Measurements from ENCODE around the gene MGAT4B. TPM values are rescaled to one million over a fixed set of nuclear protein-coding genes. Genes with fewer than 3 reads are reported as not detected.

Gene MGAT4B
- total RNA-seq, 1 donor from 2014 or later, result 193 TPM

- H3K4me2 ChIP-seq (ENCODE audit: low read length), result no peak overlapping the region
- no peak overlapping the region for H3K9ac ChIP-seq (ENCODE audit: low read length)
- no peak for TF ChIP-seq CTCF (IDR thresholded peaks at IDR 0.05; ENCODE audit: insufficient read depth, low read depth, low read length)
- TF ChIP-seq EZH2 (IDR thresholded peaks at IDR 0.05; ENCODE audit: insufficient read depth, low read length), result no peak
- no peaks in the 10 kb centered on the region for H3K79me2 ChIP-seq (ENCODE audit: insufficient read depth, low read length)
- H3K27me3 ChIP-seq (ENCODE audit: insufficient read depth, low read length), result no peaks in the 10 kb centered on the region
- H3K9me3 ChIP-seq (ENCODE audit: insufficient read depth, low read depth, low read length), result no peaks in the 10 kb centered on the region
- peaks cover 23% of the 10 kb centered on the region for H4K20me1 ChIP-seq (ENCODE audit: insufficient read depth, low read length)
- Mint-ChIP-seq H3K4me1 (ENCODE audit: low read depth, unreplicated experiment) (peaks cover 8% of the 10 kb centered on the region), H3K27ac (ENCODE audit: unreplicated experiment) (no peak overlapping the region), H3K9me3 (ENCODE audit: unreplicated experiment) (peaks cover 4% of the 10 kb centered on the region), H3K36me3 (ENCODE audit: low read depth, unreplicated experiment) (peaks cover 51% of the 10 kb centered on the region), H3K27me3 (ENCODE audit: low read depth, unreplicated experiment) (no peaks in the 10 kb centered on the region), H3K4me3 (ENCODE audit: unreplicated experiment) (no peak overlapping the region)
- H3K4me1 ChIP-seq (ENCODE audit: insufficient read depth, low read length), result no peaks in the 10 kb centered on the region
- no peak for DNase-seq (ENCODE audit: low read depth)
- H3K4me3 ChIP-seq (ENCODE audit: insufficient read depth, low read depth, low read length), result no peak overlapping the region
- peaks cover 20% of the 10 kb centered on the region for H3K36me3 ChIP-seq (ENCODE audit: insufficient read depth, low read length)
- no peak overlapping the region for H3K27ac ChIP-seq (ENCODE audit: low read depth, low read length)
- H2AFZ ChIP-seq (ENCODE audit: low read depth, low read length), result no peak overlapping the region
- FAIRE-seq, result no peak
Measured at GRCh38 chr5:179840321-179840720, 33.7 kb upstream of the MGAT4B start.

GRCh38 chr5:179839328-179840256 is 32.9 kb upstream of the MGAT4B start:
- no peaks in the 10 kb centered on the region for H3K27me3 ChIP-seq (ENCODE audit: insufficient read depth, low read length)
- H3K9me3 Mint-ChIP-seq (ENCODE audit: unreplicated experiment), result no peaks in the 10 kb centered on the region
- TF ChIP-seq EZH2 (IDR thresholded peaks at IDR 0.05; ENCODE audit: insufficient read depth, low read length) (no peak), CTCF (IDR thresholded peaks at IDR 0.05; ENCODE audit: insufficient read depth, low read depth, low read length) (no peak)
- H3K36me3 ChIP-seq (ENCODE audit: insufficient read depth, low read length), result peaks cover 20% of the 10 kb centered on the region
- no peak overlapping the region for H3K27ac Mint-ChIP-seq (ENCODE audit: unreplicated experiment)
- FAIRE-seq, result no peak
- H3K4me3 Mint-ChIP-seq (ENCODE audit: unreplicated experiment), result no peak overlapping the region
- no peak for DNase-seq (ENCODE audit: low read depth)
- no peak overlapping the region for H3K4me2 ChIP-seq (ENCODE audit: low read length)
- no peak overlapping the region for H2AFZ ChIP-seq (ENCODE audit: low read depth, low read length)
- H3K27me3 Mint-ChIP-seq (ENCODE audit: low read depth, unreplicated experiment), result no peaks in the 10 kb centered on the region
- H3K4me1 ChIP-seq (ENCODE audit: insufficient read depth, low read length), result no peaks in the 10 kb centered on the region
- H3K27ac ChIP-seq (ENCODE audit: low read depth, low read length), result no peak overlapping the region
- no peak overlapping the region for H3K4me3 ChIP-seq (ENCODE audit: insufficient read depth, low read depth, low read length)
- H3K79me2 ChIP-seq (ENCODE audit: insufficient read depth, low read length), result no peaks in the 10 kb centered on the region
- H3K4me1 Mint-ChIP-seq (ENCODE audit: low read depth, unreplicated experiment), result peaks cover 8% of the 10 kb centered on the region
- no peak overlapping the region for H3K9ac ChIP-seq (ENCODE audit: low read length)
- H4K20me1 ChIP-seq (ENCODE audit: insufficient read depth, low read length), result peaks cover 23% of the 10 kb centered on the region
- H3K36me3 Mint-ChIP-seq (ENCODE audit: low read depth, unreplicated experiment), result peaks cover 46% of the 10 kb centered on the region
- no peaks in the 10 kb centered on the region for H3K9me3 ChIP-seq (ENCODE audit: insufficient read depth, low read depth, low read length)
